NOMO-1 treated with dmso at 0.1 percent for 144 hours (cell line): ENCODE results near the gene GFPT2.

ENCODE experiments used
- DNase-seq: peaks from one replicate; lab custom pipeline; 2025; ENCODE audit not compliant: unreplicated experiment; lab: John Stamatoyannopoulos, UW

Gene GFPT2

DNA sequence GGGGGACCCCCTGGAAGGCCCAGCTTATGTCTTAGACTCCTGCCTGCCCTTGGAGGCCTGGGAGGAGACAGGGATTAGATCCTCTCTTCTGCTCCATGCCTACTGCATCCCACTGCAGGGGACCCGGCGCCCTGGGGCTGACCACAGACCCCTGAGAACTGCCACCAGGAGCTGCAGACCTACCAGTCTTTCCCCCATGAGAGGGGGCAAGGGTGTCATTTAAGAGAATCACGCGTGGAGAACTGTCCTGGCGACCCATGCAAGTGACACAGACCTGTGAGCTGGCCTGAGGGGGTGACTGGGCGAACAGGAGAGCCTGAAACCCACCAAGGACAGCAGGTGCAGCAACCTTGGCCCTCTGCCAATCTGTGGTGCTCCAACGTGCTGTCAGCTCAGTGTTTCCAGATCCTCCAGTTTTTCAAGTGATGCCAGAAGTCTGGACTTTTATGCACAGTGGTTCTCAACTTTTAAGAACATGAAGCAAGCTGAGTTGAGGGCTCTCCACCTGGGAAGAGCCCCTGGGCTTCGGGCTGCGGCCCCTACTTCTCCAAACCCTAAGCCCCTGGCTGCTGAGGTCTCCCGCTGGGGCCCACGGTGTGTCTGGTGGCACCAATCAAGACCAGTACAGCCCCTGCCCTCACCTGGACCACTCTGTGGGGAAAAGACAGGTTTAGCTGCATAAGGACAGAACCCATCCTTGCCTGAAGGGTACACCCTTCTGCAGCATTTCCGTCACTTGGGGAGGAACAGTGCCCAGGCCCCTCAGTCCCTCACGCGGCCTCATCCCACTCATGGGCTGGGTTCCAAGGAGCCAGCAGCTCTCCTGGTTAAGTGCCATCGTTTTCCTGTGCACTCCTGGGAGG is 18.2 kb downstream of the GFPT2 start:
- no peak for DNase-seq

DNA sequence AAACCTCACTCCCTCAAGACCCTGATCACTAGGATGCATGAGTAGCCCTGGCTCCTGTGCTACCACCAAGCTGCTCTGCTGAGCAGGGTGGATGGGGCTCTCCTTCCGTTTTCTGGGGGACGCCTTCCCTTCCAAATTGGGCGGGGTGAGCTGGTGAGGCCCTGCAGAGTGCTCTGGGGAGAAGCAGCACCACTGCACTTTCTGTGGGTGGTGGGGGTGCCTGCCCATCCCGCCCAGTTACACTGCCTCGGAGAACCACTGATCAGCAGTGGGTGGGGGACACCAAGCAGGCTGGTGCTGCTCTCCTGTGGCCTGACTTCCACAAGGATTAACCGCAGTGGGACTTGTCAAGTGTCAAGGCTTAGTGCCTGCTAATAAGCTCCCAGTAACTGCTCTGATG is 19.0 kb downstream of the GFPT2 start:
- DNase-seq = no peak

DNA sequence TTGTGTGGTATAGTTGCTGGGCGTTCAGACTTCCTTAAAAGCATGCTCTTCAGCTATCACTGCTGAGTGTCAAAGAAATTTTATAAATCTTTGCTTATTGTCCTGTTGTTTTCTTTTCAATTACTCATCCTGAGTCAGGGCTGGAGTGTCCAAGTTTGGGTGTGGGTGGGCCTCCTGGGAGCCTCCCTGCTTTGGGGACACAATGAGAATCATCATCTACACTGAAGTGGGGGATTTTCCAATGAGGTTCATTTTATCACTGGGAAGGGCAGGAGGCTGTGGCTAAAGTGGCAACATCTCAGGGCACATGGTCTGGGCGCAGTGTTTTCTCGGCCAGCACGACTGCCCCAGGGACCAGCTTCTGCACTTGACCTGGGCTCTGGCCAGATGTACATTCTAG is 19.5 kb downstream of the GFPT2 start:
- DNase-seq = no peak

DNA sequence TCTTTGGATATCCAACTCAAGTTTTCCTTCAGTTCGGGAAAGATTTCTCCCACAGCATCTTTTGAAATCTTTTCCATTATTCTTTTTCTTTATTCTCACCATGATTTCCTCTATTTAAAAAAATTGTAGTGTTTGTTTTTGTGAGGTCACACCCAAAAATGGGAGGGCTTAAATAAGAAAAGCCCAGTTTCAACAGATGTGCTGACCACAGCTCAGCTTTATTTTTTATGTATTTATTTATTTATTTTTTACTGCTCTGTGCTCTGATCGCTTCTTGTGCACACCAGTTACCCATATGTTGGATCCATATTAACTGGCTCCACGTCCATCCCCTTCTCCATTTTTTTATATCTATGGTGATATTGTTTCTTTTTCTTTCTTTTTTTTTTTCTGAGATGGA is 20.3 kb downstream of the GFPT2 start:
- DNase-seq = no peak

DNA sequence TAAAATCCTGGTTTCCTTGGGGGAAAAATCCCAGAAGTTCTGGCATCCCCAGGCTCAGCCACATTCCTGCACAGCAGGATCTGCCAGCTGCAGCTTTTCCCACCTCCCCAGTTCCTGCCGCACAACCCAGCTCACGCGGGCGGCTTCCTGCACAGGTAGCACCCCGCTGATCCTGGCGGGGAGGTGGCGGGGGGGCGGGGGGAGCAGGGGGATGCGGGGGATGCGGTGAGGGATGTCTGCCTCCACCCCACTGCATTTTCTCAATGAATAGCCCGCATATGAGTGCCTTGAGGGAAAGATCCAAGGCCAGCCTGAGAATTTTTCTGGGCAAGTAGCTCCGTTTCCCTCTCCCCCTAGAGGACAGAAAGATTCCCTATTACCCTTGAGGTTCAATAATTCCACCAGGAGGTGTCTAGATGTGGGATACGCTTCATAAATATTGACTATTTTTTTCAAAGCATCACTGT is 21.1 kb downstream of the GFPT2 start:
- DNase-seq = no peak

DNA sequence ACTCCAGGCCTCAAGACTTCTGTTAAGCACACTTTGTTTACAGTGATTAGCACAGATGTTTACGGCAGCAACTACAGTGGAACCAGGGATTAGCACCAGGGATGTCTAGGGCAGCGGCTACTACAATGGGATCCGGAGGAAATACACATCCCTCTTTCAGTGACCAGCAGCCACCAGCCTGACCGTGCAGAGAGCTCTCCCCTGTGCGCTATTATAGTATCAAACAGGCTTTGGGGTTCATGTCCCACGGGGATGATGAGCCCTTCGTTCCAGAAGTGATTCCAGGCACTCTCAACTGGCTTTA is 21.5 kb downstream of the GFPT2 start:
- DNase-seq = no peak

DNA sequence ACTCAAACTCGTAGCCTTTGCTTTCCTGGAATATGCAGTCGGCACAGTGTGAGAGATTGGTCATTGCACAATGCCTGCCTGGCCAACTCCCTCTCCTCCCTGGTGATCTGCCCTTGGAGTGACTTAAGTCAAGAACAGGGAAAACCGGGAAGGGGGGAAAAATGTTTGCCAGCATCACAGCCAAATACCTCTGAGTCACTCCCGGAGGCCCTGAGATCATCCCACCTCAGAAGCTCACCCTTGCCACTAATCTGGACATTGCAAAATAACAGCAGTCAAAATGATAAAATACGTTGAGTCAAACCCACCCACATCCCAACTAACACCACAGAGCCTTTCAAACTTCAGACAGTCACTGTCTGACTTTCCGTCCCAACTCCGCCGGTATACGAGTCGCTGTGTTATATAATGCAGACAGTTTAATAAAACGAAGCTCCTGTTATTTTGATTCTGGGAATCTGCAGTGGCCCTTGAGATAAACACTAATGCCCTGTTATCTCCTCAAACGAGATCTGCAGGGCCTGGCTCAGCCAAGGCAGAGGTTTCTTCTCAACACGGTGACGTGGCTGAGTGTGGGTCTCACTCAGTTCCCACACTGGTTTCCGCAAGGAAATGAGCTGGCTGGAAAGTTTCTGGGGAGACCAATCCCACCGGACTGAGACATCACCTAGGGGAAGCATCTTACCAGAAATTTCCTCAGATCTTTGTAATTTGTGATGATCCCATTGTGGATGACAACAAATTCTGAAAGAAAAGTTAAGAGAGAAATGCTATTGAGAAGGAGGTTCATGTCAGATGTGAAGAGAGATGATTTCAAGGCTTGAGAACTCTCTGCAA is 22.1 kb downstream of the GFPT2 start:
- no peak for DNase-seq

DNA sequence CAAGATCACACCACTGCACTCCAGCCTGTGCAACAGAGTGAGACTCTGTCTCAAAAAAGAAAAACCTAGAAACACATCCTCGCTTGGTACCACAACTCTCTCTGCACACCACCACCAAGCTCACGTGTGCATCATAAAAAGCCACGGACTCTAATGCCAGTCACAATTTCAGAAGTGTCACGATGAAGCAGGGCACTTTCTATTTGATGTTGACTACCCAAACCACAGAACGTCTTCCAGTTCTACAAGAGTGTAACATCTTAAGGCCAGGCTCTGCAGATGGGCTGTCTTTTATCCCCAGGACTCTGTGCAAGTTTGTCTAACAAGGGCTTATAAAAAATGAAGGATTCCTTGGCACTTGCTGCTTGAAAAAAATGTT is 22.9 kb downstream of the GFPT2 start:
- no peak for DNase-seq

DNA sequence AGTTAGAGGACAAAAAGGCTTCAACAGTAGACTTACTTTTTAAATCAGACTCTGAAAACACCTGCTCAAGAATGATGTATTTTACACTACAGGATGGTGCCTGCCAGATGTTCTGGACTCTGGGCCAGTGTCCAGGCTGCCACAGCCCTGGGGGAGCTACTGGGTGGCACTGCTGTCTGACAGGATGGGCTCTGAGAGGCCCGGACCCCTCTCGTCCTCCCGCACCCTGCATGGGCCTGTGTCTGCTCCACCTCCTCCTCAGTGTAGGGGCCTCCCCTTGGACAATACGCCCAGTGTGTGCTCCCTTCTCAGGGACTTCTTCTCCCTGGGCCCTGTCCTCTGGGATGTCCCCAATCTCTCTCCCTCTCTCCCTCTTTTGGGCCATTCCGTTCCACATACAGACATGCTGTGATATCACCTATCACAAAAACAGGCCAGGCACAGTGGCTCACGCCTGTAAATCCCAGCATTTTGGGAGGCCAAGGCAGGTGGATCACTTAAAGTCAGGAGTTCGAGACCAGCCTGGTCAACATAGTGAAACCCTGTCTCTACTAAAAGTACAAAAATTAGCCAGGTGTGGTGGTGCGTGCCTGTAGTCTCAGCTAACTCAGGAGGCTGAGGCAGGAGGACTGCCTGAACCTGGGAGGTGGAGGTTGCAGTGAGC is 23.4 kb downstream of the GFPT2 start:
- no peak for DNase-seq

DNA sequence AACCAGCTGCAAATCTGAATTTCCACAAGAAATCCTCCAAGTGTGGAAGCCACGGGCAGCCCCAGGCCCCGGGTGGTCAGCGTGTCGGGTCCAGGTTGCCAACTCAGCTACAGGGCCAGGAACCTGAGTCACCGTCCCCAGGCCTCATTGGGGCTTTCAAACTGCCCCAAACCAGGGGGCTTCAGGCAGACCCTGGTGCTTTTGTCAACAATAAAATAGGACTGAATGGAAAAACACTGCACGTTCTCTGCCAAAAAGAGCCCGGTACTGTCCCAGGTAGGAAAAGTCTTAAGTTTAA is 24.0 kb downstream of the GFPT2 start:
- DNase-seq = no peak

DNA sequence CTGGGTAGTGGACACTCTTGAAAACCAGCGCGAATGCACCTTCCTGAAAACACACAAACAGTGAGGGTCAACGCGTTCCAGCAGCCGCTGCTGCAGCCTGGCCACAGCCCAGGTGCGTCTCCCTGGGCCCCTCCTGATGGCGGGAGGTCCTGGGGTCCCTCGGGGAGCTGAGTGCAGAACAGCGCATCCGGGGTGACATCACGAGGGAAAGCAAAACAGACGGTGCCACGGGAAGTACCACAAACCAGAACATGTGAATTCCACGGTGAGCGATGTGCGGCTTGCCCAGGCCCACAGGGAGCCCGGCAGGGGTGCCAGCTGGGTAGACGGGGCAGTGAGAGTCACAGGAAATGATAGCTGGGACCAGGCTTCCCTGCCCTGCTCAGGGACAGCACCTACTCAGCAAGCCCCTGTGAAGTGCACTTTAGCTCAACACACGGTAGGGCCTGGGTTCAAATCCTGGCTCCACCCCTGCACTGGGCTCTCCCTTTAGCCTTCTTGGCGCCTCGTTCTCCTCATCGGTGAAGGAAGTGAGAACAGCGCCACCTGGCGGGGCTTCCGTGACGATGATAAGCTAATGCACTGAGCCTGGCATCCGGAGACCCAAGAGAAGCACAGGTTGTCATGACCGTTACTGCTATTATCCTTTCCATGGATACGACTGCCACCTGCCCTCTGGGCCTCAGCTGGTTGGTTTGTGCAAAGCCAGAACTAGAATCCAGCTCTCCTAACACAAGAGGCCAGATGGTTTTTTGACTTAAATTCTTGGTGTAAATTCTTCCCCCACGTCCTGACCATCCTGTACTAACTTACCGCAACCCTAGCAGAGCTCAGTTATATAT is 24.6 kb downstream of the GFPT2 start:
- peak; percentile 24 for DNase-seq

DNA sequence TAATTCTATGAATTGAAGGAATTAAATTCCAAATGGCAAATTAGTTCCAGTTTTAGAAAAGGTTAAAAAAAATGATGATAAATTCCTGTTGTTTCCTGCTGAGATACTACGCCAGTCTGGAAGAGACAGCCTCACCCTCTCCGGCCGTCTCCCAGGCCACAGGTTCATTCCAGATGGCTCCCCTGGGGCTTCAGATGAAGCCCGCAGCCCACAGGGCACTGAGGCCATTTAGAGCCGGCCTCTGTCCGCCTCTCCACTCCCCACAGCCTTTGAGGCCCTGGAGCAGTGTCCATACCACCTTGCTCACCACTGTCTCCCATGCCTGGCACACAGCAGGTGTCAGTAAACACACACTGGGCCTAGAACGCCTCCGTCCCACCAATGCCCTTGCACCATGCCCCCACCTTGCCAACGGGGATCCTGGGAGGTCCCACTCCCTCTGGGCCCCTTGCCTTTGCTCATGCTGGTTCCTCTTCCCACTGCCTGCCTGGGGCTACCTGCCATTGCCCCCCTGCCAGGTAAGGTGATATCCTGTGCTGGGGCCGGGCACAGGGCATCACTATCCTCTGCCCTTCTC is 26.1 kb downstream of the GFPT2 start:
- no peak for DNase-seq

DNA sequence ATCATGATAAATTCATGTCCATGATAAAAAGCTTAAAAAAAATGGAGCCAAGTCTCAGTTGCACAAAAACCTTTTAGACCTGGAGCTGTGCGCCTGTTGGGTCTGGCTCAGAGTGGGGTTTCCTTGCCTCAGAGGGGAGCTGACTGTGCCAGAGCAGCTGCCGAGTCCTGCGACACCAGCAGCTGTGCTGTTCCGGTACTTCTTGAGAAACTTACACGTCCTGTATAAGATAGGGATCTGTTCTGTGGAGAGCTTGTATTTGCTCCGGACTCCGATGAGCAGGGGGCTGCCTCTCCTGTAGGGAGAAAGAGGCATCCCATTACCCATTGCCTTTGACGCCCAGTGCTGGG is 28.6 kb downstream of the GFPT2 start:
- no peak for DNase-seq

DNA sequence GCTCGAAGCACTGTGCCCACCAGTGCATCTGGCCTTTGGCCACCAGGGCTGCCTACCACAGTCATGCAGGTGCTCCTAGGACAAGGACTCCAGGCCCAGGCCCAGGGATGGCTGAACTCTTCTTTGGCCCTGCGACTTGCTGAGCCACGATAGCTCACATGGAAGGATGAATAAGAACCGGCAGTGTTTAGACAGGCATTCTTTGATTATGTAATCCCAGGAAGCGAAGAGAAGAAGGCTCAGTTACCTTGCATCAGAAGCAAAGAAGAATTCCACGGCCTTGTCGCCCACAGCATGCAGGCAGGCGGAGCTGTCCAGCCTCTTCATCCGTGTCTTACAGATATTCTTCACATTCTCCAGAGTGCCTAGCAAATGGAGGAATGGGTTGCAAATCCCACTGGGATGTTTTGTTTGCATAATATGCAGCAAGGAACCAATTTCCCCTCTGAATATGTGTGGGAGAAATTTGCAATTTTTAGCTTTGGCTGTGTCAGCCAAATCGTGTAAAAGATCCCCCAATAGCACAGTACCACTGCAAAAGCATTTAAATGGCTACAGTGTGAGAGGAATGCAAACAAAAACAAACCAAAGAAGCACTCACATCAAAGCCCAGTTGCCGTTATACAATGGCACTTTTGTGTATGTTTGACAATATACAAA is 29.1 kb downstream of the GFPT2 start:
- DNase-seq = no peak

DNA sequence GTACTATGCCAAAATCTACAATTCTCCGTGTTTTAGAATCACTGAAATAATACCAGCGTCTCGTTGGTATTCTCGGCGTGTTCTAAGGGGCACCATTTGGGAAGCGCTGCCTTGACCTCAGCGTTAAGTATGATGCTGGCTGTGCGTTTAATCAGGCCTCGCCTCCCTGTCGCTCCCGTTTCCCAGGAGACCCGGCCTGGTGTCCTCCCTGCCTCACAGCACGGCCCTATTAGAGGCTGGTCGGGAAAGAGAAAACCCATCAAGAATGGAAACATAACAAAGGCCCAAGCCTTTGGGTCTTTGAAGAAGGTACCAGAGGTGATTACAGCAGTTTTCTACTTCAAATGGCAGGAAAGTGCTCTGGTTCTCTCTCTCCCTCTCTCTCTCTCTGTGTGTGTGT is 30.0 kb downstream of the GFPT2 start:
- no peak for DNase-seq

DNA sequence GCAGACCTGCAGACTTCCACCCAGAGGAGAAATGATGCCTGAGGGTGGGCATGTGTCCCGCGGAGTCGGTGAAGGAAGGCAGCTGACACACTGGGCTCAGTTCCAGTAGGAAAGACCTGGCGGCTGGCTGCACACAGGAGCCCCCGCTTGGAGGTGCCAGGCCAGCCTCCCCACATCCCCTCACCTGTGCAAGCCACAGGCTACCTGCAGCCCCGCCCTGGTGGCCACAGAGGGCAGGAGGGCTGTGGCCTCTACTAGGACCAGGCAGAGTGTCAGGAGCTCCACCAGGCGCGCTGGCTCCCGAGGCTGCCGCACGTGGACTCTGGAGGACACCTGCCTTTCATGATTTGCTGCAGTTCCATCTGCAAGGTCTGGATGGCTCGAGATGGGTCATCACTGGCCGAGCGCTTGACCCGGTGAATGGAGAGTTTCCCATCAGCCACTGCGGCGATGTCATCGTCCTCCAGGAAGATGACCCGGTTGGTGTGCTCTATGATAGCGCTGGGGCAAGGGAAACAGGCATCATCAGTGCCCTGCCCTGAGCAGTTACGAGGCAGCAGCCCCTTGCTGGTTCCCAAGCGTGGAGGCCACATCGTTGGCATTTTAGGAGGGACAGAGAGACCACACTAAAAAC is 34.6 kb downstream of the GFPT2 start:
- DNase-seq = no peak

DNA sequence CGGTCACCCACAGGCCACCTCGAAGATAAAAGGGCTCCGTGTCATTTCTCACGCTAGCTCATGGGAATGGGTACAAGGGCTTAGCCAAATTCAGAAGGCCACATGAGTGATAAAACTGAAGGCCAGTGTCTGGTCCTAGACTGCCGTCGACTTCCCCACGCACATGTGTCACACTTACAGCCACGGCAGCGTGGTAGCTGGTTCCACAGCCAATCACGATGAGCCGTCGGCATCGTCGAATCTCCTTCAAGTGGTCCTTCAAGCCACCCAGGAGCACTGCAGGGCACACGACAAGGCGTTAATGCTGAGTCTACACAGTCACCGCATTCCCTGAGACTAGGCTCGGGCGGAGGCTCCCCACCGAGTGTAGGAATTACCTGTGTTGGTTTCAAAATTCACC is 36.5 kb downstream of the GFPT2 start:
- DNase-seq = no peak

DNA sequence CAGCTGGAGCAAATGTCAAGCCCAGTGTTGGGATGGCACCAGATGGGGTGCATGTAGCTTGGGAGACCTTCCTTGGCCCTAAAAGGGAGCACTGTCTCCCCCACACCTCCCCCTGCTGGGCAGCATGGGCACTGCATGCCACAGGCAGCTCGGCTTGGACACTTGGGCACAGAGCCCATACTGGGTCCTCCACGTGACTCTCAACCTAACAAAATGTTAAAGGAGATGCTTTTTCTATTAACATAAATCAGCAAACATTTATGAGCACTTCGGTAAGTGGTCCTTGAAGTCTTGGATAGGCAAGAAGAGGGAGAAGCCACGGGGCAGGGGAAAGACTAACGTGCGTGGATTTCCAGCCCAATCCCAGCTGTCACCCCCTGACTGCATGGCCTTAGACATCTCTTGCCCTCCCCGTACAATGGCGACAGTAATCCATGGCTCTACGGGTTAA is 37.3 kb downstream of the GFPT2 start:
- no peak for DNase-seq

DNA sequence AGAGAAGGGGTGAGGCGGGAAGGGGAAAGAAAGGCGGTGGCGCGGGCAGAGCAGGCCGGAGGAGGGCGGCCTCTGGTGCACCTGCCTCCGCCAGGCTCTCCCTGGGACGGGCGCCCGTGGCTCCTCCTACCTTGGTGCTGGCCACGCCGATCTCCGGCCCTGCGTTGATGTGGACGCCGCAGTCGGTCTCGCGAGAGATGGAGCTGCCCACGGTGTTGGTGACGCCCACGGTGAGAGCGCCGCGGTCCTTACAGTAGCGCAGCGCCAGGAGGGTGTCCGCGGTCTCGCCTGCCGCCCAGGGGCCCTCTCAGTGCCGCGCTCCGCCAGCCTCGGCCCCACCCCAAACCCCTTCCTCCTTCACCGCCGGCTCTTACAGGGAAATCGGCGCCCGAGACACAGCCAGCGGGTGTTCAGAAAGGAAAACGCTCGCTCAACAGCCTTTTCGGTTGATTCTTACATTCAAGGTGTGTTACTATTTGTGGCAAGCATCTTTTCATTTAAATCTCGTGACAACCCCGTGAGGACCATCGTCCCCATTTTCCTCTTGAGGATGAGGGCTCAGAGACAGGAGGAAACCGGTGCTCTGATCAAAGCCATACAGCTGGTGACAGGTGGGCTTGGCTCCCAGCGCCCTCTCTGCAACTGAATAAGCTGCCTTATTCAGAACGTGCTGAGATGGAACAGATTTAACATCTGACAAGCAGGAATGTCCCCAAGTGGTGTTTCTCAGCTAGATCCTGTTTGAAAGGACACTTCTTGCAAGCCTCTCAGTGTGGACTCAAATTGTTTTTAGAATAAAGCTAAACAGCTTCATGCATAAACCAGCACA is 39.2 kb downstream of the GFPT2 start:
- DNase-seq = no peak
